OCI-LY3 (cell line): ENCODE data around the gene CTSL.
A peak's percentile ranks its signal among the peaks of the same experiment; 100 is the strongest.

ENCODE experiments used
- CTCF ChIP-seq: fragments of 200-600, 300-600 bp; sonication (generic); IDR thresholded peaks from 2 replicates; pipeline ENCODE4 v1.5.1; 2014; ENCODE audit warnings: antibody characterized with exemption, low read length, low read depth
- EZH2phosphoT487 ChIP-seq: fragments of 200-600 bp; shearing (Covaris generic); IDR thresholded peaks from 2 replicates; pipeline ENCODE4 v1.6.1; 2018; ENCODE audit warnings: antibody characterized with exemption, mixed run types, low read depth

- peak; percentile 55 for TF ChIP-seq CTCF
- TF ChIP-seq EZH2phosphoT487, result no peak
Measured at GRCh38 chr9:87684627-87685219, 41.2 kb upstream of the CTSL start.
